Measurements from ENCODE around the gene MSL3.

MSL3 gene

DNA sequence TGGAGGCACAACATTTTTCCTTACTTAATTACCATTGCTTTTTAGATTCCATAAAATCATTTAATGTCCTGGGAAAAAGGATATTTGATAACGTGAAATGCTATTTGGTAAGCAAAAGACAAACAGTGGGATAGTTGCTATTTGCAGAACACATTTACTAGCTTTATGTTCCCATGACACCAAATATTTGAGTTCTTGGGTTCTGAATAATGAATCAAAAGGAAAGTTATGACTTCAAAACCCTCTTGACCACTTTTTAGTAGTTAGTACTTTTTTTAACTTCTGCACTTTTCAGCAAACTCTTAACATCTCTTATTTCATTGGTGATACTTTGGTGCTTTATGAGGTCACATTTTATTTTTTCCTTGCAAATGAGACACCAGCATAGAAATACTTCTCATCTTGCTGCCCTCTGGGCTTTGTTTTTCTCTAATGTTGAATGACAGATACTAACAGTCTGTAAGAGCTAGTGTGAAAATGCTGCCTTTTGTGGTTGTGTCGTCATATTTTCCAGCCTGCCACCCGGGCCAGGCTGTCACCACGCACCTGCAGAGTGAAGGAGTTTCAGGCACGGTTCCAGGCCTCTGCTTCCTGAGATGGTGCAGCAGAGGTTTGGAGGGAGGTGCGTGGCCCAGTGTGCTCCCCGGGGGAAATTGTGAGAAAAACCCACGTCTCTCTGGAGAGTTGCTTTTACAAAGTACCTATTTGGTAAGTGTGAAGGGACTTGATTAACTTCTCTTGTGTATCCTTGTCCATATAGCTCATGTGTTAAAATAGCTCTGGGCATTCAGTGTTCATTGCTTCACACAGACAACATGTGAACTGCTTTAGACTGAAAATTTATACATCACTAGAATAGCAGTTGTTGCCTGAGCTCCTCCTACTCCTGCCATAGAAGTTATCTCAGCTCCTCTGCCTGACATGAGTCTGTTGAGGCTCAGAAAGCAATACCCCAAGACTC lies 34.7 kb downstream of the MSL3 start:
- TF ChIP-seq CTCF (IDR thresholded peaks at IDR 0.05; ENCODE audit: control extremely low read depth, extremely low read depth, low read depth, missing control alignments), result no peak
- CTCF ChIA-PET, result interaction anchor here (1.0 kb wide), 2 partner anchors 16 to 22 kb away, joined by 3 read pairs; no protein-coding TSS in a partner anchor
- DNase-seq (ENCODE audit: extremely low spot score), result peak; percentile 59
- POLR2A ChIA-PET, result no interaction called here

GRCh38 chrX:11793734-11794133 lies 35.7 kb downstream of the MSL3 start:
- no peak for DNase-seq (ENCODE audit: extremely low spot score)
- CTCF ChIA-PET, result no interaction called here
- no peak for TF ChIP-seq CTCF (IDR thresholded peaks at IDR 0.05; ENCODE audit: control extremely low read depth, extremely low read depth, low read depth, missing control alignments)
- POLR2A ChIA-PET, result no interaction called here

- TF ChIP-seq CTCF (IDR thresholded peaks at IDR 0.05; ENCODE audit: control extremely low read depth, extremely low read depth, low read depth, missing control alignments), result no peak
- ChIA-PET CTCF (no interaction called here), POLR2A (no interaction called here)
- DNase-seq (ENCODE audit: extremely low spot score), result no peak
These were observed 55.3 kb downstream of the MSL3 start for GRCh38 chrX:11813341-11813740.
